Stimulated activated CD4-positive, alpha-beta T cell treated with anti-CD3 and anti-CD28 coated beads, Interleukin-4, amount 100 ng/mL, for 24 hours (primary cell): ENCODE data around the gene TSPAN18.

ENCODE experiments used
- DNase-seq: peaks from one replicate; pipeline ENCODE4 v3.0.0-alpha.2; 2020

TSPAN18 gene

GRCh38 chr11:44968510-44968909 is 241.7 kb downstream of the TSPAN18 start:
- DNase-seq, result no peak

GRCh38 chr11:44969651-44970252 is 243.0 kb downstream of the TSPAN18 start:
- no peak for DNase-seq

- no peak for DNase-seq
Measured at GRCh38 chr11:44970293-44970692, 243.5 kb downstream of the TSPAN18 start.

GRCh38 chr11:44971185-44971584 is 244.4 kb downstream of the TSPAN18 start:
- no peak for DNase-seq

GRCh38 chr11:44972746-44973435 is 246.1 kb downstream of the TSPAN18 start:
- no peak for DNase-seq

- DNase-seq, result no peak
Measured at GRCh38 chr11:44973632-44974401, 247.1 kb downstream of the TSPAN18 start.

- no peak for DNase-seq
Measured at GRCh38 chr11:44974402-44975000, 247.7 kb downstream of the TSPAN18 start.

GRCh38 chr11:44976576-44976975 is 249.8 kb downstream of the TSPAN18 start:
- no peak for DNase-seq

- DNase-seq, result no peak
Measured at GRCh38 chr11:44977493-44977984, 250.8 kb downstream of the TSPAN18 start.

GRCh38 chr11:44978274-44978960 is 251.7 kb downstream of the TSPAN18 start:
- DNase-seq, result no peak

GRCh38 chr11:44978961-44979331 is 252.2 kb downstream of the TSPAN18 start:
- no peak for DNase-seq

GRCh38 chr11:44979543-44980399 is 253.0 kb downstream of the TSPAN18 start:
- no peak for DNase-seq

- DNase-seq, result no peak
Measured at GRCh38 chr11:44980533-44981427, 254.0 kb downstream of the TSPAN18 start.
